Stimulated activated CD4-positive, alpha-beta T cell treated with anti-CD3 and anti-CD28 coated beads, Interleukin-1b, Interleukin-23, amount 100 ng/mL, for 24 hours (primary cell): ENCODE data around the gene SHFL.

Experiments
- DNase-seq, 4 experiments: peaks; one replicate each; pipeline ENCODE4 v3.0.0-alpha.2; 2020; ENCODE audit warnings: low read depth in 4 of 4, low spot score in 1 of 4

SHFL gene

DNA sequence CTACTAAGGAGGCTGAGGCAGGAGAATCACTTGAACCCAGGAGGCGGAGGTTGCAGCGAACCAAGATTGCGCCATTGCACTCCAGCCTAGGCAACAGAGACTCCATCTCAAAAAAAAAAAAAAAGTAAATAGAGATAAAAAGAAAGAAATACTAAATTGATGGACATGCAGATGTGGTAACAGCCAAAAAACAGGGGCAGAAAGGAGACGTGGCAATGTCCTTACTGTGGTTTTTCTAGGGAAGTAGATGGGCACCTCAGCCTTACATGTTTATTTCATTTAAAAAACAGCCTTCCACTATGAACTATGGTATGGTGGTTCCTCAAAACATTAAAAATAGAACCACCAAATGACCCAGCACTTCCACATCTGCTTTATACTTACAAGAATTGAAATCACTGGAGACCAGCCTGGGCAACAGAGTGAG is 40.1 kb downstream of the SHFL start:
- DNase-seq, result no peak

- DNase-seq, result no peak
Observed at GRCh38 chr19:10132905-10133304, 46.8 kb downstream of the SHFL start.

DNA sequence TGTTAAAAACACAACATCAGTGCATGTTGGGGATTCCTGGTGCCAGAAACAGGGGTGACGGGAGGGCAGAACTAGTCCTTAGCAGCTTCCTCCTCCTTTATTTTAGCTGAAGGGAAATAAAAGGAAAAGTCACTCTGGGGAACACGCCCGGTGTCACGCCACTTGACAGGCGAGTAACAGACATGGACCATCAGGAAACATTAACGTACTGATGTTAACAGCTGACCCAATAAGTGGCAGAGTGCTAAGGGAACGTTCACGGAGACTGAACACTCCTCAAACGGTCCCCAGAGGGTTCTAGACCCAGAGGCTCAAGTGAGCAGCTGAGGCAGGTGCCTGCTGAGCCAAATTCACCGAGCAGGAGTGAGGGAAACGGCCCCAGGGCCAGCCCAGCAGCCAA is 47.5 kb downstream of the SHFL start:
- DNase-seq, result no peak

GRCh38 chr19:10134040-10134439 is 47.9 kb downstream of the SHFL start:
- no peak for DNase-seq

GRCh38 chr19:10135551-10136334 is 49.6 kb downstream of the SHFL start:
- DNase-seq, result no peak

DNA sequence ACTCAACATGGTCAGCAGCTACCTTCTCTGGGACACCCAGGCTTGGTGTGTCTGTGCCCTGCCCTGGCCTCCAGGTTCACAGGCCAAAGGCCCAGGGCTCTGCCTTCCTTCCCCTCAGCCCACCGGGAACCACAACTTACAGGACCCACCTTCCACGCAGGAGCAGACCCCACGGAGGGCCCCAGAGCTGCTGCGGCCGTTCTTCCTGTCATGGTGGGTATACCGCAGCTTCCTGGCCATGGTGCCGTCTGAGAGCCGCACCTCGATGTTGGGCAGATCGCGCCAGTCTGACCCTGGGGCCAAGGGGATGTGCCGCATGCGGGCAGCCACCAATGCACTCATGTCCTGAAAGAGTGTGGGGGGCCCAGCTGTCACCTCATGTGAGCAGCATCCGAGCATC is 50.8 kb downstream of the SHFL start:
- DNase-seq, result no peak

DNA sequence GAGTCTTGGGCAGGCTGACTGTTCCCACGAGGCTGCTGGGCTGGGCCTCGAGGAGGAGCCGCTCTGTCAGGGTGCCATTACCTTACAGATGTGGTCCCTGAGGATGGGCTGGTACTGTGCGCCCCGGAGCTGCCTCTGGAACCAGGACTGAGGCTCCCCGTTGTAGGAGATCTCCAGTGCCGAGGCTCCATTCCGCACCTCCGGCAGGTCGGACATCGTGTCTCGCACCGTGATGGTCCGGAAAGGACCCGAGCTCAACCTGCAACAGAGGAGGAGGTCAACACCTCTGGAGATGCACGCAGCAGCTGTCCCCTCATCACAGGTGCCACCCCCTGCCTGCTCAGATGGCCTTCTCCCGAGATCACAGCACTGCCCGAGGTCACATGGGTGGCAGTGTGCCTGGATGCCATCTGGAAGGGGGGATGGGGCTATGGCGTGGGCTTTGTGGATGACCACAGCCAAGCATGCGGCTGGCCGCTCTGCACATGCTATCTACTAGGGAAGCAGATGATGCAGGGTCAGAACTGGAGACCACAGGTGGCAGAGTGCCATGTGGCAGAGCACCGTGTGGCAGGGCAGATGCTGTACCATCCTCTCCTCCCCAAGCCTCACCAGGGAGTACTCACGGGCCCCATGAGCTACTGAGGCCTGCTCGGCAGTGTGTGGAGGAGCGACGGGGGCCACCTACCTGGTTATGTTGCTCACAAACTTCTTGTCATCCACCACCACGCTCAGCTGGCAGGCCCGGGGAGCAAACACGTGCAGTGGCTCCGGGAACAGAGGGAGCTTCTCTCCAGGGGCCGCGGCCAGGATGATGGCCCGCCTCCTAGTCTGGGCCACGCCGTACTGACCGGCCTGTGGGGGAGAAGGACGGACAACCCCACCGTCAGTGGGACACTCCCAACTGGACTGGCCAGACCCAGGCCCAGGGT is 51.9 kb downstream of the SHFL start:
- no peak for DNase-seq

GRCh38 chr19:10138879-10139795 is 53.0 kb downstream of the SHFL start:
- DNase-seq, result no peak

- DNase-seq, result no peak
Observed at GRCh38 chr19:10139952-10140351, 53.8 kb downstream of the SHFL start.

DNA sequence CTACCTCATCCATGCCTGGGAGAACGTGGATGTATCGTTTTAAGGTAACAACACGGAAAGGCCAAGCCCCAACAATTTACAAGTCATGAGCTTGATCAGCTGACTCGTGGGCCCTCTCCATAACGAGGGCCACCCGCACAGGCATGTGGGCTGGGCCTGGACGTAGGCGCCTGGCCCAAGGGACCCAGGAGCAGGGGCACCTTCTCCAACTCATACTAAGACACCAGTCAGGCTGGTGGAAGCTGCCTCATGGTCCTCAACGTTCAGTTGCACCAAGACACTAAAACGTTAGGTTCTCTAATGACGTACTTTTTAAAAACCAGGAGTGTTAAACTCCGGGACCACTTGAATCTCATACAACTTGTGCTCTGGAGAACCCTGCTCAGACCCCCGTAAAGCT is 55.4 kb downstream of the SHFL start:
- no peak for DNase-seq

- no peak for DNase-seq
Observed at GRCh38 chr19:10141973-10142372, 55.9 kb downstream of the SHFL start.
